NCI-H2227 treated with DMSO at 0.1 percent for 48 hours (cell line): Measurements from ENCODE around the gene TACR1.
"Not testable (repeated sequence)": the region's sequence is repeated elsewhere in the genome, so short reads cannot be mapped to it uniquely, and the experiment has no call there.

Source experiments
- DNase-seq: peaks from one replicate; lab custom pipeline; 2025; lab: John Stamatoyannopoulos, UW

TACR1 gene

DNA sequence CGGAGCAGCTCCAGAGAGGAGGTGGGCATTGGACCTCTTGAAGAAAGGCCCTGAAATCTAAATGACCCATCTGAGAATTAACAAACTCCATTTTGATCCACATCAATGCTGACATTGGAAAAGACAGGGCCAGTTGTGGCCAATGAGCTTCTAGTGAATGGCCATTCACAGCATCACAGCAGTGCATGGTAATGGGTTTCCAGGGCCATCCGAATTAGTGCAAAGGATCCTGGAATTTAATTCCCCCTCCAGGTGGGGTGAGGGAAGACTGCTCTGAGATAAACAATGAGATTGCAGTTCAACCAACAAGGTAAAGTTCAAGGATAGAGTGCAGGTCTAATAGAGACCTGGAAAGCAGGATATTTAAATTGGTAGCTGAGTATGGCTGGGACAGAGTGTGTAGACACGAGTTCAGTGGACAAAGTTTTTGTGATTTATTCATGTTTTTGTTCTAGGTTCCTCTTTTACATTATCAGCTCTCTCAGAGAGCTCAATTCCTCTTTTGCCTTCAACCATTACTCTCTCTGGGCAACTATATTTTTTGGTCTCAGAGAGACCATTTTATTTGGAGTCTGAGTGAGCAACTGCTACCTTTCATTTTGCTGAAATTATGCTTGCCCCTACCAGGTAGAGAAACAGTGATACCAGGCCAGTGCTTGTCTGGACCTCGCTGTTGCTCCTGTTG, 5.0 kb downstream of the TACR1 start:
- no peak for DNase-seq

DNA sequence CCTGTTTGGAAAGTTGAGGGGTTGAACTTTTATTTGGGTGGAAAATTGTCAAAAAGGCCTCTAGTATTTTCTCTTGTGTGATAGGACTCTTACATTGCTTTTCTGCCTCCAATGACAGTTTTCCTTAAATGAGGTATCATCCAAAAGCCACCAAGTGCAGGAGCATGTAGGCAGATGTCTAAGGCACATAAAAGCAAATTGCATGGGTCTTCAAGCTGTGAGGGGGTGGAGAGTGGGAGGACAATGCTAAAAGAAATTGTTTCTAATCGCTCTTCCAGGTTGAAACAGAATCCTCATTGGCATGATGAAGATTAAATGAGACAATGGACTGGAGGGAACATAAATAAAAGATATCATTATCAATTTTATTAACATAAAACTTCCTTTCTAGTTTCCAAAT, 6.8 kb downstream of the TACR1 start:
- no peak for DNase-seq

DNA sequence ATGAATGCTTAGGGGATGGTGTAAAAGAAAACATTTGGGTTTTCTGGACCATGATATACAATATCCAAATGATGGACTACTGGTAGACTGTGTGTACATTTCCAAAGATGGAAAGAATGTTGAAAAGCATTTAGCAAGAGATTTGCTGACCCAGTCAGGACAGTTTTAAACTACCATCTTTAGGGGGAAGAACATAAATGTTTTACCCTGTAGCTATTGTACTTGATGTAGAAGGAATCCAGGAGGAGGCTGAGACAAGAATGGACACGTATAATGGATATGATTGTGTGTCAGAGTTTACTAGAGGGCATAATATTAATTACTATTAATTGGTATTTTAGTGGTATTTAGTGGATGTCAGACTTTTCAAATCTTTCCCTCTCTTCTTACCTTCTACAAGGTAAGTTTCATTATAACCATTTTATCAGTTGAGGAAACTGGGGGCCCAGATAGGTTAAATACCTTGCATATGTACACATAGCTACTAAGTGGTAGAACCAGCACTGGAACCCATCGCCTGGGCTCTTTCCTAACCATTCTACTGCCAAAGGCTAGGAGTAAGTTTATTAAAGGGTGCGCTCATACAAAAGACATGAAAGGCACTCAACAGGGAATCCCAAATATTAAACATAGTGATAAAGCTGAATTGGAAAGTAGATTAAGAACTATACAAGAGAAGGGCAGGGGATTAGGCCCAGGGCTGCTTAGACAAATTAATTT, 8.9 kb downstream of the TACR1 start:
- DNase-seq = no peak

DNA sequence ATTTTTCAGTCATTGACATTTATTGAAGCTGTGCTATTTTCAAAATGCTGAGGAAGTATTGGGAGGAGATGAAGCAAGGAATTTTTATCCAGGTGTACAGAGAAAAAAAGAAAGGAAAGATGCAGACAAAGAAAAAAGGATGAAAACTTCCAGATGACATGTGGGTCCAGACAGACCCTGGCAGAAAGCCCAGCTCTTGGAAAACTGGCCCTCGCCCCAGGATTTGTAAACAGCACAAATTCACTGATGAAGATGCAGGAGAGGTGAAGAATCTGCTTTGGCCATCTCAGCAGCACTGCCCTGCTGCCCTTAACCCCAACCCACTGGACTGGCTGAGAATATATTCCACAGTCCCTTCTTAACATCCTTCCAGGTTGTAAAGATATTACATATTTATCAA, 12.5 kb downstream of the TACR1 start:
- DNase-seq = no peak

DNA sequence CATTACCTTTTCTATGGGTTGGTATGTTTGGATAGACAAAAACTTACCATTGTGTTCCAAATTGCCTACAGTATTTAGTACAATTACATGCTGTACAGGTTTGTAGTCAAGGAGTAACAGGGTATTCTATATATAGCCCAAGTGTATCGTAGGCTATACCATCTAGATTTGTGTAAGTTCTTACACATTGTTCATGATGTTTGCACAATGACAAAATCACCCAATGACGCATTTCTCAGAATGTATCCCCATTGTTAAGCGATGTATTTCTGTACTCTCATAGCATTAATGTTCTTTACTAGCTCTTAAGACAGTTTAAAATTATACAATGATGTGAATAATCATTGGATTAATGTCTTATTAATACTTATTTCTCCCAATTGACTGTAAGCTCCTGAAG, 16.7 kb downstream of the TACR1 start:
- no peak for DNase-seq

DNA sequence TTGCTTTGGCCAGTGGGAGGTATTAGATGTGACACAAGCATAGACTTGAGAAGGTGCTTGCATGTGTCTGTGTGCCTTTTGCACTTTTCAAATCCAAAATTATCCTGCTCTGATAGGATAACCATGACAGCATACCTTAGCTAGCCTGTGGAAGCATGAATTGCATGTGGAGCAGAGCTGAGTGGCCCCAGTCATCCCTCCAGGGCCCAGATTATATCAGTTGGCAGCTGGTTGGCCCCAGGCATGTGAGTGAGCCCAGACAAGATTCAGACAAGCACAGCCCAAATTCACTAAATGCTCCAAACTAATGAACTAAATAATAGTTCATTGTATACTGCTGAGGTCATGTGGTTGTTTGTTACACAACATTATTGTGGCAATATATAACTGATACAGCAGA, 18.8 kb downstream of the TACR1 start:
- DNase-seq = no peak

DNA sequence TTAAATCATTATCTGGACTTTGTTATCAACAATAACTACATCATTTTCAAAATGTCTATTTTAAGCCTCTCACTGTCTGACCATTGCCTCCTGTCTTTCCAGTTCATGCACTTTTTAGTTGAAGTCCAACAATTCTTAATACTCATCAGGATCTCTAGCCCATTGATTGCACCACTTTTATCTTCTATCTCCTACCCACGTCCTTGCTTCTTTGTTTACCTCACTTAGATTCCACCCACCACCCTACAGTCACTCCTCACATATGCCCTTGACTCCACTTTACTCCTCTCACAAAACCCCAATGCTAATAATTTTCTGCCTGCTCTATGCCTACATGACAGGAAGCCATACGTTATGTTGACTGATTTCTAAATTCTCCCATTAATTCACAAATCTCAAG, 21.9 kb downstream of the TACR1 start:
- DNase-seq = no peak

DNA sequence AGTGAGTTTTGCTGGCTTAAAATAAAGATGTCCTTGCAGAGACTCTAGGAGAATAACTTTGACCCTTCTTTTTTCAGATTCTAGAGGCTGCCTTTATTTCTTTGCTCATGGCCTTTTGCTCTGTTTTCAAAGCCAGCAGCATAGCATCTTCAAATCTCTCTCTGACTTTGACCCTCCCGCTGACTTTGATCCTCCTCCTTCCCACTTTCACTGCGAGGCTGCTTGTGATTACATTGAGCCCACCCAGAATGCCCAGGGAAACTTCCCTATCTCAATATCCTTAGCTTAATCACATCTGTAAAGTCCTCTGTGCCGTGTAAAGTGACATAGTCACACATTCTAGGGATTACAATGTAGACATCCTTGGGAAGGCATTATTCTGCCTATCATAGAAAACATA, 23.9 kb downstream of the TACR1 start:
- DNase-seq = no peak

DNA sequence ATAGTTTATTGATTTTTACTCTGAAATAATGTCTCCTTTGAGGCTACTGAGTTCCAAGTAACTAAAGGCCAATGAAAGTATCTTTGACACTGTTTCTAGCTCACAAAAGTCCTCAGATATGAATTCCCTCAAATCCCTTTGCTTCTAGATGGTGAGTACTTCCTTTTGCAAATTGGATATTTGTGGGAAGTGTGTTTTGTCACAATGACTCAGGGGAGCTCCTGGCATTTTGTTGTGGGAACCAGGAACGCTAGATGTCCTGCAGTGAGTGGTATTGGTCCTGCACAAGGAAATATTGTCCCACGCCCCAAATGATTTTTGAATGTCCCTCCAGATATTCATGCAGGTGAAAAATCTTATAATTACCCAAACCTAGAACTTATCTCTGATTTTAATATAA, 24.3 kb downstream of the TACR1 start:
- no peak for DNase-seq

DNA sequence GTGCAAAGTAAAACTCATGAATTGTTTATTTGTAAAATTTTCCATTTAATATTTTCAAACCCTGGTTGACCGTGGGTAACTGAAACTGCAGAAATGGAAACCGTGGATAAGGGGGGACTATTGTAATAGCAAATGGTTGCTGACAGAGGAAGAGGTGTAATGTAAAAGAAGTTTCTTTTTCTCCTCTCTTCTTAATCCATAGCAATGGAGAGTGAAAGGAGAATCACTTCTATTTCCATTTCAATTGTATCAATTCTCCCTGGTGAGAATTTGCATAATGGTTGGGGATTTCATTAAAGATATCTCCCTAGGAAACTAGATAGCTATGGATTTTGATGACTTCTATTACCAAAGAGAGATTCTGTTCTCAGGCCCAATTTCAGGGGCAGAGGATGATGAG, 24.8 kb downstream of the TACR1 start:
- no peak for DNase-seq

DNA sequence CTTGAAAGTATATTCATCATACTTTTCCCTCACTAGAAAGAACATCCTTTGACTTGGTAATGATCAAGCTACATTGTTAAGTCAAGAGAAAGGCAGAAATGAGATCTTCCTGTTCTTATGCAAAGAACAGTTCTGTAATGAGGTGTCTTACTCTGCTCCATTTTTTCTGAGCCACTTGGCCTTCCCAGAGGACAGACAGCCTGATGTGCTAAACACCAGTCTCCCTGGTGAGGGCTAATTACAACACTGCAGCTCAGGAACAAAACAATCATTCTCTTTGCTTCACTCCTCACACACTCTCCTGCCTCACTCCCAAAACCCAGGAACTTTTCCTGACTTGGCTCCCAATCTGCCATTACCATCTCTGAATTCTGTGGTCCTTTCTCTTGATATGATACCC, 25.6 kb downstream of the TACR1 start:
- peak; percentile 16 for DNase-seq

DNA sequence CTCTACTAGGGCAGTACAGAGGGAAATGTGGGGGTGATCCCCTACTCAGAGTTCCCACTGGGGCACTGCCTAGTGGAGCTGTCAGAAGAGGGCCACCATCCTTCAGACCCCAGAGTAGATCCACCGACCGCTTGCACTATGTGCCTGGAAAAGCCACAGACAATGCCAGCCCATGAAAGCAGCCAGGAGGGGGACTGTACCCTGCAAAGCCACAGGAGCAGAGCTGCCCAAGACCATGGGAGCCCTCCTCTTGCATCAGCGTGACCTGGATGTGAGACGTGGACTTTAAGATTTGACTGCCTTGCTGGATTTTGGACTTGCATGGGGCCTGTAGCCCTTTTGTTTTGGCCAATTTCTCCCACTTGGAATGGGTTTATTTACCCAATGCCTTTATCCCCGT, 27.9 kb downstream of the TACR1 start:
- not testable (repeated sequence) for DNase-seq

DNA sequence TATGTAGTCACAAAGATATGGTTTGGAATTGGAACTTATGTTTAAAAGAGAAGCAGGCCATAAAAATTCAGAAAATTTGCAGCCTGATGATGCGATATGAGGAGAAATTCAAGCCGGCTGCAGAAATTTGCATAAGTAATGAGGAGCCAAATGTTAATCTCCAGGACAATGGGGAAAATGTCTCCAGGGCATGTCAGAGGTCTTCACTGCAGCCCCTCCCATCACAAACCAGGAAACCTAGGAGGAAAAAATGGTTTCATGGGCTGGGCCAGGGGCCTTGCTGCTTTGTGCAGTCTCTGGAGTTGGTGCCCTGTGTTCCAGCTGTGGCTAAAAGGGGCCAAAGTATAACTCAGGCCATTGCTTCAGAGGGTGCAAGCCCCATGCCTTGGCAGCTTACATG, 28.4 kb downstream of the TACR1 start:
- no peak for DNase-seq

DNA sequence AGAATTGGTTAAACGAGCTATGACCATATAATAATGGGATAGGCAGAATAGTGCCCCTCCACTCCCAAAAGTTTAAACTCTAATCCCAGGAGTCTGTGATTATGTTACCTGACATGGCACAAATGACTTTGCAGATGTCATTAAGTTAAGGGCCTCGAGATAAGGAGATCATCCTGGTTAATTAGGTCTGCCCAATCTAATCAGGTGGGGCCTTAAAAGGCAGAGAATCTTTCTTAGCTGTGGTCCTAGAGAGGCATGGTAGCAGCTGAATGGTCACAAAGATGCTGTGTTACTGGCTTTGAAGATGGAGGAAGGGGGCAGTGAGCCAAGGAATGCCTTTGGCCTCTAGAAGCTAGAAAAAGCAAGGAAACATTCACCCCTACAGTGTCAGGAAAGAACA, 31.1 kb downstream of the TACR1 start:
- DNase-seq = no peak

DNA sequence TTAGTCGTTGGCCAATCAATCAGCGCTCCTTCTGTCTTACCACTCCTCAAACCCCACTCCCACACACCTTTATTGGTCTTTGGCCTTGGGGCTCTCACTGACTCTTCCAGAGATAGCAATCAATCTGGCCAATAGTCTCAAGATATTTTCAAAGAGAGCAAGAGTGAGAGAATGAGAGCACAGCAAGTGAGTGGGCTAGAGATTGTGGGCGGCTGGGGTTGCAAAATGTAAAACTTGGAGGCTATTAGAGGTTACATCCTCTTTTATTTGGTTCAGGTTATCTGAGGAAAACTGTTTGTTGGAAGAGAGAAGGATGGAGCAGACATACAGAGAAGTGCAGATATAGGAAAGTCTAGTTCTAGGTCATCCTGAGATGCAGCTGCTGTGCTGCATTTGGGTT, 32.8 kb downstream of the TACR1 start:
- DNase-seq = no peak

DNA sequence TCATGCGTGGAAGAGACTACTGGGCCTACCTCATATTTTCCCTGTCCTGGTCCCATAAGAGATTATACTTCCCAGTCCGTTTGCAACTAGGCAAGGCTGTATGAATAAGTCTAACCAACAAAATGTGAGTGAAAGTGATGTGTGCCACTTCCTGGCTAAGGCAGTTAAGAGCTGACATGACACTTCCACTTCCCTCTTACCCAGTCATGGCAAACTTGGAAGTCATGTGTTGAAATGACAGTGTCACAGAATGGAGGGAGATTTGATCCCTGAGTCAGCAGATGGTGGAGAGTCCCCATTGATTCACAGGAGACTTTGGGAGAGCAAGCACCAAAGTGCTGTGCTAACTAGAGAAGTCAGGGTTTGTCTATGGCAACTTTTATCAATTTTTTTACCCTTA, 36.4 kb downstream of the TACR1 start:
- no peak for DNase-seq

DNA sequence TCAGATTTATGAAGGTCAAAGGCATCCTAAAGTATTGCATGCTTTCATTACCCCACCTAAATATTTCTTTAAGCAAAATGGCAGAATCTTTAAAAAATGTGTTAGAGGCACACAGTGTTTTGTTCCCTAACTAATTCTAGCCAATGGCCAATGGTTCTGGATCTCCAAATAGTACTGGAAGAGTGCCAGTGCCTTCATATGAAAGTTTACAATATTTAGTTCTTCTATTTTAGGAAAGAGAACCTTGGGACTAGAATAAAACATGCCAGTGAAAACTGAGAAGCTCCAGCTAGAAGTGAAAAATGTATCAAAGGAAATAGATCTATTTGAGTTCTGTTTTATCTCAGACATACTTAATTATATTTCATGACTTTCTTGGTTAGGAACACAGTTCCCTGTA, 37.1 kb downstream of the TACR1 start:
- DNase-seq = no peak

DNA sequence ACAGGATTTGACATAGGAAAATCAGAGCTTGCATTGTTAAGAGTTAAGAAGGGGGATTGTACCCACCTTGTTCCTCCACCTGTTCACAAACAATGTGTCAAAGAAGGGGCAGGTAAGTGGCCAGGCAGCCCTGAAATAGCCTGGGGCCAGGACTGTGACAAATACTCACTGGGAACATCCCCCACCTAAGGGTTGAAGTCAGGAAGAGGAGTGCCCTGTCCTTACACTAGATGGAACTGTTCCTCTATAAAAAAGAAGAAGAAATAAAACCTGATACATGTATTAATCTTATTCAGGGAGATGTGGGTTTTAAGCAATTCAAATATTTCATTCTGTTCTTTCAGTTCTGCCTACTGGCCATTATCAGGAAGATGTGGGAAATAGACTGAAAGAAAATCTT, 41.9 kb downstream of the TACR1 start:
- DNase-seq = peak; percentile 9

DNA sequence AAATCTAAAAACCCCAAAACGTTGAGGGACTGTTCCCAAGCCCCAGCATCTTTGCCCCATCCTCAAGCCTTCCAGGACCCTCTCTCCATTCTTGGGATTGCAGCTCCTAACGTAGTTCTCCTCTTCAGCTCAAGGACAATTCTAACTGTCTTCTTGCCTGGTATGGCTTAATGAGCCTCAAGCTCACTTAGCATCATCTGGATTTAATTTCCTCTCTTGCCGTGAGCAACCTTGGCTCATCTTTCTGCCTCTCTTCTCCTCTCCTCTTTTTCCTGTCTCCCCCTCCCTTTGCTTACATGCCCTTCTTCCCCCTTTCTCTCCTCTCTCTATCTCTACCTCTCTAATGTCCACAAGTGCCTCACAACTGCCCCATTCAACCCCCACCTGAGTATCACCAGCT, 44.2 kb downstream of the TACR1 start:
- no peak for DNase-seq

DNA sequence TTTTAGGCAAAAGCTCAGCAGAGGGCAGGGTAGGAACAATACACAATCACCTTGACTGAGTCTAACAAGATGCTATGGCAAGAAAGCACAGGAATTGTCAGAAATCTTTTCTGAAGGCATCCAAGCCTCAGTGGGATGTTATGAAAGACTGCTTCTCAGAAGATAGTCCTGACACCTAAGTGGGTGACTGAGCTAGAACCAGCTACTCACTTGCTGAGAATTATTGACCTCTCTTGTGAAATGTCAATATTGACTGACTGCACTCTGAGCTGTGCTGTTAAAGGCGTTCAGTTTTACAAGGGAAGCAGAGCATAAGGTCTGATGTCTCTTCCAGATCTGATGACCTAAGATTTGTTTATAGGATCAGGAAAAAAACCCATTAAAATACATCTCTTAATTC, 46.1 kb downstream of the TACR1 start:
- no peak for DNase-seq

DNA sequence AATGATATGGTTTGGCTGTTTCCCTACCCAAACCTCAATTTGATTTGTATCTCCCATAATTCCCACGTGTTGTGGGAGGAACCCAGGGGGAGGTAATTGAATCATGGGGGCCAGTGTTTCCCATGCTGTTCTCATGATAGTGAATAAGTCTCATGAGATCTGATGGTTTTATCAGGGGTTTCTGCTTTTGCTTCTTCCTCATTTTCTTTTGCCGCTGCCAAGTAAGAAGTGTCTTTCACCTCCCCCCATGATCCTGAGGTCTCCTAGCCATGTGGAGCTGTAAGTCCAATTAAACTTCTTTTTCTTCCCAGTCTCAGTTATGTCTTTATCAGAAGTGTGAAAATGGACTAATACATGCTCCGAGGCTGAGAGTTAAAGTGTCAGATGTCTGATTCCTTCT, 47.1 kb downstream of the TACR1 start:
- not testable (repeated sequence) for DNase-seq

DNA sequence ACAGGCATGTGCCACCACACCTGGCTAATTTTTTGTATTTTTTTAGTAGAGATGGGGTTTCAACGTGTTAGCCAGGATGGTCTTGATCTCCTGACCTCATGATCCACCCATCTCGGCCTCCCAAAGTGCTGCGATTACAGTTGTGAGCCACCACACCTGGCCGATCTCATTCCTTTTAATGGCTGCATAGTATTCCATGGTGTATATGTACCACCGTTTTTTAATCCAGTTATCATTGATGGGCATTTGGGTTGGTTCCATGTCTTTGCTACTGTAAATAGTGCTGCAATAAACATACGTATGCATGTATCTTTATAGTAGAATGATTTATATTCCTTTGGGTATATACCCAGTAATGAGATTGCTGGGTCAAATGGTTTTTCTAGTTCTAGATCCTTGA, 51.4 kb downstream of the TACR1 start:
- not testable (repeated sequence) for DNase-seq

DNA sequence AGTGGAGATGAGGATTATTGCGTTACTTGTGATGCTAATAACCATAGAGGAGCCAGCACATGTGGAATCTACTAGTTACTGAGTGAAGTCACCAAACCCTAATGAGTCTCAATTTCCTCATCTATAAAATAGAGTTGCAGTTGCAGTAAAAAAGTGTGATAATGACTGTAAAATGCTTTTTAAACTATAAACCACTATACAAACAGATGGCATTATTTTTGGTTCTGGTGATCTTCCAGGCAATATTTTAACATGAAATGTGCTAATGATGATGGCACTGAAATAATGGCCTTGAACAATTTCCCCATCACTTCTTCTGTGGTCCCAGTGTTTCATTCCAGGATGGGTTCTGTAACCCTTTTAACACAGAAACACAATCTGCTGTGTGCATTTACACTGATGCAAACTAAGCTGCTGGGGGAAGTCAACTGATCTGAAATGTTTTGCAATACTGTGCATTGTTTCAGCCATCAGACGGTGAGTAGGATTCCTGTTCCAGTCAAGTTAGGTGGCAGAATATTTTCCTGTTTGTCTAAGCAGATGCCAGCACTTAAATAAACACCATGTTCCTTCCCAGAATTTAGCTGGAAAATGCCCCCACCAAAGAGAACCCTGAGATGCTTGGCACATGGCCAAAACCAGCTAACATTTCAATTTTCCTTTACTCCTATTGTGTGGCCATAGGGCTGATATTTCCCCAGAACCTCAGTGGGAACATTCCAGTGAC, 52.6 kb downstream of the TACR1 start:
- DNase-seq = no peak
